DMS114 treated with DMSO at 0.1 percent for 48 hours (cell line): ENCODE data around the gene ELK4.

Source experiments
- DNase-seq: peaks from one replicate; lab custom pipeline; 2025; ENCODE audit not compliant: unreplicated experiment; lab: John Stamatoyannopoulos, UW

Gene ELK4

GRCh38 chr1:205569411-205570172 is 62.2 kb downstream of the ELK4 start:
- no peak for DNase-seq

GRCh38 chr1:205568469-205569361 is 63.1 kb downstream of the ELK4 start:
- DNase-seq: no peak

GRCh38 chr1:205568135-205568468 is 63.7 kb downstream of the ELK4 start:
- no peak for DNase-seq

GRCh38 chr1:205567716-205568115 is 64.1 kb downstream of the ELK4 start:
- DNase-seq: no peak

GRCh38 chr1:205565799-205566198 is 66.0 kb downstream of the ELK4 start:
- no peak for DNase-seq

- no peak for DNase-seq
Observed at GRCh38 chr1:205563927-205564441, 67.8 kb downstream of the ELK4 start.

GRCh38 chr1:205561501-205562203 is 70.2 kb downstream of the ELK4 start:
- DNase-seq: no peak
